Stimulated activated CD4-positive, alpha-beta T cell treated with anti-CD3 and anti-CD28 coated beads, Interleukin-15, amount 100 ng/mL, for 1 hour (primary cell): ENCODE measurements around the gene IGFBP6.

Experiments
- DNase-seq, 2 donors: peaks; one replicate each; pipeline ENCODE4 v3.0.0-alpha.2; 2020; ENCODE audit warnings: low read depth in 1 of 2, low spot score in 1 of 2

The IGFBP6 gene

GRCh38 chr12:53058674-53059433 is 38.6 kb upstream of the IGFBP6 start:
- DNase-seq = no peak

DNA sequence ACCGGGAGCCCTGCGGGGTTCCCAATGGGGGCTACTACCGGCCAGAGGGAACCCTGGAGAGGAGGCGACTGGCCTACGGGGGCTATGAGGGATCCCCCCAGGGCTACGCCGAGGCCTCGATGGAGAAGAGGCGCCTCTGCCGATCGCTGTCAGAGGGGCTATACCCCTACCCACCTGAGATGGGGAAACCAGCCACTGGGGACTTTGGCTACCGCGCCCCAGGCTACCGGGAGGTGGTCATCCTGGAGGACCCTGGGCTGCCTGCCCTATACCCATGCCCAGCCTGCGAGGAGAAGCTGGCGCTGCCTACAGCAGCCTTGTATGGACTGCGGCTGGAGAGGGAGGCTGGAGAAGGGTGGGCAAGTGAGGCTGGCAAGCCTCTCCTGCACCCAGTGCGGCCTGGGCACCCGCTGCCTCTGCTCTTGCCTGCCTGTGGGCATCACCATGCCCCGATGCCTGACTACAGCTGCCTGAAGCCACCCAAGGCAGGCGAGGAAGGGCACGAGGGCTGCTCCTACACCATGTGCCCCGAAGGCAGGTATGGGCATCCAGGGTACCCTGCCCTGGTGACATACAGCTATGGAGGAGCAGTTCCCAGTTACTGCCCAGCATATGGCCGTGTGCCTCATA is 37.9 kb upstream of the IGFBP6 start:
- DNase-seq = no peak

DNA sequence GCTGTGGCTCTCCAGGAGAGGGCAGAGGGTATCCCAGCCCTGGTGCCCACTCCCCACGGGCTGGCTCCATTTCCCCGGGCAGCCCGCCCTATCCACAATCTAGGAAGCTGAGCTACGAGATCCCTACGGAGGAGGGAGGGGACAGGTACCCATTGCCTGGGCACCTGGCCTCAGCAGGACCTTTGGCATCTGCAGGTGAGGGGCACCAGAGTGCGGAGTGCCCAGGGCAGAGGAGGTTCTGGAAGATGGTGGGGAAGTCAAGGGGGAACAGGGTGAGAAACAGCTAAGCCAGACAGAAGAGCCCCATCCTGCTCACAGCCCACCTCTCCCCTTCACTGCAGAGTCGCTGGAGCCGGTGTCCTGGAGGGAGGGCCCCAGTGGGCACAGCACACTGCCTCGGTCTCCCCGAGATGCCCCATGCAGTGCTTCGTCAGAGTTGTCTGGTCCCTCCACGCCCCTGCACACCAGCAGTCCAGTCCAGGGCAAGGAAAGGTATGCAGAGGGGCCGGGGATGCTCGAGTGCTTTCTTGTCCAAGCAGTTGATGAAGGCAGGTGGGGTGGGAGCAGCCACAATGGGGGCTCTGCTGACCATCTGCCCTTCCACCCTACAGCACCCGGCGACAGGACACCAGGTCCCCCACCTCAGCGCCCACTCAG is 37.3 kb upstream of the IGFBP6 start:
- no peak for DNase-seq

GRCh38 chr12:53060721-53061276 is 36.7 kb upstream of the IGFBP6 start:
- DNase-seq = no peak

GRCh38 chr12:53061404-53062010 is 36.0 kb upstream of the IGFBP6 start:
- DNase-seq = no peak

DNA sequence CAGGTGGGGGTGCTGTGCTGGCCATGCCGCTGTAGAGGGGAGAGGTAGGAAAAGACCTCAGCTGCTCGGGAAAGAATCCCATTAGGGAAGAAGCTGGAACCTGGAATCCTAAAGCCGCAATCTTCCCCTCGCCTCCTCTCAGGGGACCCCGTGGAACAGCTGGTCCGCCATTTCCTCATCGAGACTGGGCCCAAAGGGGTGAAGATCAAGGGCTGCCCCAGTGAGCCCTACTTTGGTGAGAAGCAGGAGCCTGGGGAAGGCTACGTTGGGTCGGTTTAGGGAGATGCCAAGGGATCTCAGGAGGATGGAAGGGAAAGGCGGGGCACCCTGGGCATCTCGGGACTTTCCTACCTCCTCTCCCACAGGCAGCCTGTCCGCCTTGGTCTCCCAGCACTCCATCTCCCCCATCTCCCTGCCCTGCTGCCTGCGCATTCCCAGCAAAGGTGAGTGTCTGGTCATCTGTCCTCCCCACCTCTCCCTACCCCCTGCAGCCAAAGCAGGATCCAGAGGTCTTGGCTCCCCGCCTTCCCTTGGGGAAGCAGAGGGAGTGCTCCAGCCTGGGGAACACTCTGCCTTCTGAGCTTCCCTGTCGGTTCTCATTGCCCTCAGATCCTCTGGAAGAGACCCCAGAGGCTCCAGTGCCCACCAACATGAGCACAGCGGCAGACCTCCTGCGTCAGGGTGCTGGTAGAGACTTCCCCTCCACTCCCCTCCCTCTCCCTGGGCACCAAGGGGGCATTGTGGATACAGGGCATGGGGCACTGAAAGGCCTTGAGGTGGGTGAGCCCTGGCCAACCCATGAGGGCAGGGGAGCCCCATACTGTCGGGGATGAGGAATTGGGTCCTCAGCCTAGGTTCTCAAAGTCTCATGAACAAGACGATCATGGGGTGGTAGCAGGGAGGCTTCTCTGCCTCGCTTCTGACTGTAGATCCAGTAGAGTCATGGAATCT is 35.2 kb upstream of the IGFBP6 start:
- no peak for DNase-seq

DNA sequence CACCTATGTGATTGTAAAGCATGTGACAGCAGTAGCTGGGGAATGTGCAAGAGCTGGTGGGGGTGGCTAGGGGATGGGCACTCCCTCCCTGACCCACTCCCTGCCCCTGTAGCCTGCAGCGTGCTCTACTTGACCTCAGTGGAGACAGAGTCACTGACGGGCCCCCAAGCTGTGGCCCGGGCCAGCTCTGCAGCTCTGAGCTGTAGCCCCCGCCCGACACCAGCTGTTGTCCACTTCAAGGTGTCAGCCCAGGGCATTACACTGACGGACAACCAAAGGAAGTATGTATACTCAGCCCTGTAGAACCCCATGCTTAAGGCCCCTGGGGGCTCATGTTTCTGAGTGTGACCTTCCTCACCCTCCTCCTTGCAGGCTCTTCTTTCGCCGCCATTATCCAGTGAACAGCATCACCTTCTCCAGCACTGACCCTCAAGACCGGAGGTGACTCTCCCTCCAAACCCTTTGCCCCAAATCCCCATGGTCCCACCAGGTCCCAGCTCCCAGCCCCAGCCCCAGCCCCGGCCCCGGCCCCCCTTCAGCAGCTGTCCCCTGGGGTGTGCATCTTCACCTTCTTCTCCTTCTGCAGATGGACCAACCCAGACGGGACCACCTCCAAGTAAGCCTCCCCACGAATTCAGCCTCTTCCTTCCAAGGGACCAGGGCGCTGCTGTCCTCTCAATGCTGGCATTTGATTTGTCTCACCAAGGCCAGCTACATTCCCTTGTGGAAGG is 34.3 kb upstream of the IGFBP6 start:
- DNase-seq = no peak

DNA sequence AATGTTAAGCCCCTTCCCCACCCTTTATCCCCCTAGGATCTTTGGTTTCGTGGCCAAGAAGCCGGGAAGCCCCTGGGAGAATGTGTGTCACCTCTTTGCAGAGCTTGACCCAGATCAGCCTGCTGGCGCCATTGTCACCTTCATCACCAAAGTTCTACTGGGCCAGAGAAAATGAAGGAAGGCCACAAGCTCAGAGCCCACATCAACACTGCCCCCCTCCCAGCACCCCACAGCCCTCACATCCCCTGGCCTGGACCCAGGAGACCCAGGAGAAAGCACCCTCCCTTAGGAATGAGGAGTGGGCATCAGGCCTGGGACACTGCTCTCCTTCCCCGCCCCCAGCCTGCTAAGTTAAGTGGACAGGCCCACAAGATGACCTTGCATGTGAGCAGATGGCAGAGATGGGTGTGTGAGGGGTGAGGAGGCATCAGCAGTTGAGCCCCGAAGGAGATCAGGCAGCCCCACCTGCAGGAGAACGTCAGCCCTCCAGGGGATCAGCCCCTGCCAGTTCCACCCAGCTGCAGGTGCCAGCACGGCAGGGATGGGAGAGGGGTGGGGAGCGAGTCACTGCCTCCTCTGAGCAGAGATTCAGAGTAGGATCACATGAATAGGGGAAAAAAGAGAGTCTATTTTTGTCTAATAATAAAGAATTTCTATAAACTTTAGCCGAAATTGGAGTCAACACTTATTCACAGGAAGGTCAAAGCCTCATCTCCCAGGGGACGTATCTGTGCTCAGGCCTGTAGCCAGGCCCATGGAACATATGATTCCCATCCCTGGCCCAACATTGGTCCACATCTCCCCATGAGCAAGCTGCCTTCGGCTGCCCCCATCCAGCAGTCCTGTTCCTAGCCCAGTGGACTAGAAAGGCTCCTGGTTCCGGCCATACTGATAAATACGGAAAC is 33.5 kb upstream of the IGFBP6 start:
- DNase-seq = no peak

DNA sequence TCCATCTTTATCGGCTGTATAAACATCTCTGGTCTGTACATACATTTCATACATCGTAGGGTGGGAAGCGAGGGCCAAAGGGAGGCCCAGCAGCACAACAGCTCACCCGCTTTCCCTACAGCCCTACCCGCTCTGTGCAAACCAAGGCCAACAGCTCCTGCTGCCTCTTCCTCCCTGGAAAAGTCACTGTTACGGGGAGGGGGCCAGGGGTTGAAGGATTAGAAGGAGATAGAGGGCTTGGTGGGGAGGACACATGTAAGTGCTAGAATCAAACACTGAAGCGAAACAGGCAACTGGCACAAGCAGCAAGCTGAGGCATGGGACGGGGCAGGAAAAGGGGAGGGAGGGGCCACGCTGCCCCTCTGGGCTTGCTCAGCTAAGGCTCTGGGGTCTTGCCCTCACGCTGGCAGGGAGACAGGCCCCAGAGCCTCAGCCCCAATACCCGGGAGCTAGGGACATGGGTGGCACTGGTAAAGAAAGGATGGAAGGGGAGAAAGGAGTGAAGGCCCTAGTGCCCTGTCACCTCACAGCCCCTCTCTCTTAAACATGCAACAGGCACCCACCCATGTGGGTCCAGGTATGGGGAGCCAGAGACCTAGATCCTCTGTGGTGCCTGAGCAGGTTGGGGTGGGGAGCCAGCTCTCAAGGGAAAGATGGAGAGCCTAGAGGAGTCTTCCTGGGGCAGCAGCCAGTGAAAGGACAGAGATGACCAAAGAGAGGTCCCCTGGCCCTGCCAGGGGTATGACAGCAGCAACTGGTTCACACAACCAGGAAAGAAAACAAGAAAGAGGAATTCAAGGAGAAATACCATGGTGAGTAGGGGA is 32.6 kb upstream of the IGFBP6 start:
- DNase-seq = no peak

- DNase-seq = no peak
Observed at GRCh38 chr12:53065470-53065869, 32.0 kb upstream of the IGFBP6 start.

- peak; percentile 43 to 45 for DNase-seq
Observed at GRCh38 chr12:53065975-53066931, 31.2 kb upstream of the IGFBP6 start.

DNA sequence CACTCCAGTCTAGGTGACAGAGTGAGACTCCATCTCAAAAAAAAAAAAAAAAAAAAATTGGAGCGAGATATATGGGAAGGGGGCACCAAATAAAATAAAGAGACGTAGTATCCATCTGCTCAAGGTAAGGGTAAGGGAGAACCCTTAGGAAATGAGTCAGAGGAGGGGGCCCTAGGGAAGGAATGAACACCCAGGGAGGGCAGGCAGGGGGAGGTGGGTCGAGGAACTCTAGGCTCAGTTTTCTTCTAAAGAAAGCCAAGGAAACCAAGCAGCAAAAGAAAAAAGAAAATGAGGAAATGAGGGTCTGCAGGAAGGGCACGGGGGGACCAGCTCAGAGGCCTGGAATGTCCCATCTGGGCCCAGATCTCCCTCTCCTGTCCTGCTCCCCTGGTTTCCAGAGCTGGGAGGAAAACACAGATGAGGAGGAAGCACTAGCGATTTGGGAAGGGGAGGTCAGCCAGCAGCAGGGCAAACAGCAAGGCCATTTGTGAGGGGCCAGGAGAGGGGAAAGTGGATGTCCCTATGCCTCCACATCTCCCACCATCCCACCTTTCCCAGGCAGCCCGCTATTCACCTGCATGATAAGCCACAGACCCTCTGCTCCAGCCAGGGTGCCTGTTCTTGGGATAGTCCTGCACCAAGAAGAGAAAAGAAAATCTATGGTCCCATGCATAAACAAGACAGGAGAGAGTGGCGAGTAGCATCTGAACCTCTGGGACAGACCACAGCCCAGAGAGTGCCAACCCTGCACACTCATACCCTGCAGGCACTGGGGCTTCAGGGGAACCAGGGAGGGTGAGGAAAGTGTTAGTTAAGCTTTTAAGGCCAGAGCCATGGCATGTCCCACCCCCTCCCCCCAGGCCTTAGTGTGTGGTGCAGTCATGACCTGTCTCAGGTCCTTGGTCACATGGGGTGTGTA is 30.1 kb upstream of the IGFBP6 start:
- no peak for DNase-seq

DNA sequence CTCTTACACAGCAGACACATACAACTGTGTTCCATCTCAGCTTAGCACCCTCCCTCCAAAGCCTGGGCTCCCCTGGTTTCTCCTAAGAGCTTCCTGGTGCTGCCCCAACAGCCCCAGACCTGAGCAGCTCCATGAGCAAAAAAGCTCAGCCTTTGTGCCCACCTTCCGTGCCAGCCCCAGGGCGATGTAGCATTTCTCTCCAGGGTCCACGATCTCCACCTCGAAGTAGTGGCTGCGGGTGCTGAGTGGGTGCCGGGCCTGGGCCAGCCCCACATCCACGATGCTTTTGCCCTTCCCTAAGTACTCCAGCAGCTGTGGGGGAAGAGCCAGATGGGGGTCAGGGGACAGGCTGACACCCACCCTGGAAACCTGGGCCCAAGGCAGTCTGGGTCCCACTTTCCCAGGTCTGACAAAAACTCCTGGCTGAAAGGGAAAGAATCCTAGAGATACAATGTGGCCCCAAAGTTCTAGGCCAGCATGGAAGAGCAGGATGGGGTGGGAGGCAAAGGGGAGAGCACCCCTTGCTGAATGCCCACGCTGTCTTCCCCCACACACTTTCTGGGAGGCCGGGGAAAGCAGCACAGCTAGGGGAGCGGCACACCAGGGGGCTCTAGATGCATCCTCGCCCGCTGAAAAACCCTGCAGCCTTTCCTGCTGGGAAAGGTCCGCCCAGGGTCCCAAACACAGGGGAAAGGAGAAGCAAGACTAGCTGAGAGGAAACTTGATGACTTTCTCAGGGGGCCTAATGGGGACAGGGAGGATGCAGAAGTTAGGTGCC is 29.3 kb upstream of the IGFBP6 start:
- no peak for DNase-seq

- DNase-seq = no peak
Observed at GRCh38 chr12:53068811-53069585, 28.5 kb upstream of the IGFBP6 start.
